Measurements from ENCODE around the gene LSS.

DNA sequence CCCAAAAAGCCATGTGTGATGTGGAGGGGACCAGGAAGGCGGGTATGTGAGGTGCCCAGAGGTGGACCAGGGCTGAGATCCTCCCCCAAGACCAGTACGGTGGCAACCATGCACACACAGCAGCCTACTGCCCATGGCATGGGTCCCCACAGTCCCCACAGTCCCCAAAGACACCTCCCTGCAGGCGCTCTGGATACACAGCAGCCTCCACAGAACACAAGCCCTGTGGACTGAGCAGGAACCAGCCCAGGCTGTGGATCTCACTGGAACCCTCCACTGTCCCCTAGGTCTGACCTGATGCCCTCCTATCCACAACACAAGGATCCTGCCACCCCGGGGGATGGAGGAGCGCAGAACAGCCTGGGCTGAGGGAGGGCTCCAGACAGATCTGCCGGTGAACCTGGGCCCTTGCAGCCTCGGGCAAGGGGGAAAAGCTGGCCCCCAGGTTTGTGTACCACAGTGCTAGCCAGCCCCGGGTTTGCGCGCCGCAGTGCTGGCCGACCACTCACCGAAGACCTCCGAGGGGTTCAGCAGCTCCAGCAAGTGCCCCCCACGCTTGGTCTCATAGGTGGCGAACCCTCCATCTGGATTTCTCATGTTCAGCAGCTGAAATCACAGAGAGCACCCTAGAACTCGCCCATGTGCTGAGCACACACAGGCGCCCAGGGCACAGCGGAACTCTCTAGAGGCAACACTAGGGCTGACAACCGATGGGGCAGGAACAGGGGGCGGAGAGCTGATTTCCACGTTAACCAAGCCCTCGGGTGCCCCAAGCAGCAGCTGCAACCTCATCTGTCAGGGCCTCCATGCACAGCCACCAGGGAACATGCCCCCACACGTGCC is 22.2 kb downstream of the LSS start:
- TF ChIP-seq, protein P1, sequence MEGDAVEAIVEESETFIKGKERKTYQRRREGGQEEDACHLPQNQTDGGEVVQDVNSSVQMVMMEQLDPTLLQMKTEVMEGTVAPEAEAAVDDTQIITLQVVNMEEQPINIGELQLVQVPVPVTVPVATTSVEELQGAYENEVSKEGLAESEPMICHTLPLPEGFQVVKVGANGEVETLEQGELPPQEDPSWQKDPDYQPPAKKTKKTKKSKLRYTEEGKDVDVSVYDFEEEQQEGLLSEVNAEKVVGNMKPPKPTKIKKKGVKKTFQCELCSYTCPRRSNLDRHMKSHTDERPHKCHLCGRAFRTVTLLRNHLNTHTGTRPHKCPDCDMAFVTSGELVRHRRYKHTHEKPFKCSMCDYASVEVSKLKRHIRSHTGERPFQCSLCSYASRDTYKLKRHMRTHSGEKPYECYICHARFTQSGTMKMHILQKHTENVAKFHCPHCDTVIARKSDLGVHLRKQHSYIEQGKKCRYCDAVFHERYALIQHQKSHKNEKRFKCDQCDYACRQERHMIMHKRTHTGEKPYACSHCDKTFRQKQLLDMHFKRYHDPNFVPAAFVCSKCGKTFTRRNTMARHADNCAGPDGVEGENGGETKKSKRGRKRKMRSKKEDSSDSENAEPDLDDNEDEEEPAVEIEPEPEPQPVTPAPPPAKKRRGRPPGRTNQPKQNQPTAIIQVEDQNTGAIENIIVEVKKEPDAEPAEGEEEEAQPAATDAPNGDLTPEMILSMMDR (IDR thresholded peaks at IDR 0.05), result no peak
- TF ChIP-seq POLR2A (IDR thresholded peaks at IDR 0.05), result no peak

Measured in lower leg skin (tissue), 3 donors.